ENCODE data around the gene CCDC85C. TPM values are rescaled to one million over a fixed set of nuclear protein-coding genes. Genes with fewer than 3 reads are reported as not detected.

Gene CCDC85C
- total RNA-seq, 2 experiments from 2014 or later: 10.0 to 10.9 TPM

DNA sequence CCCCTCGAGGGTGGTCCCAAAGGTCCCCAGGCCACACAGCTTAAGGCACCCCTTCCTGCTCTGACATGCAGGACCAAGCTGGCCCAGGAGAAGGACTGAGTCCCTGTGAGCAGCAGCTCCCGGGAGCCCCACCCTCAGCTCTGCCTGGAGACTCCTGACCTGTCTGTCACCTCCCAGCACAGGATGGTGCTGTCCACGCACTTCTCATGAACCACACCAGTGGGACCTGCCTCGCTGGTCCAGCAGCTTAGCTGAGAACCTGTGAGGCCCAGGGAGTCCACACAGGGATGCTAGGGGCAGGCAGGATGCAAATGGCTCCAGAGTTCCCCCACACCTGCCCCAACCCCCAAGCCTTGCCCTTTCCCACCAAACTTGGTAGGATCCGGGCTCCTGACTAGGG, 27.7 kb downstream of the CCDC85C start:
- Mint-ChIP-seq H3K4me1 (no peaks in the 10 kb centered on the region), H3K4me3 (no peak overlapping the region), H3K36me3 (ENCODE audit: low read depth) (no peaks in the 10 kb centered on the region), H3K9me3 (no peaks in the 10 kb centered on the region), H3K27me3 (no peaks in the 10 kb centered on the region), H3K27ac (no peak overlapping the region)
- no peak for DNase-seq
- ChIA-PET POLR2A (no interaction called here), CTCF (interaction anchor here (1.0 kb wide), 1 partner anchor 125 kb away, joined by 3 read pairs; no protein-coding TSS in a partner anchor)

DNA sequence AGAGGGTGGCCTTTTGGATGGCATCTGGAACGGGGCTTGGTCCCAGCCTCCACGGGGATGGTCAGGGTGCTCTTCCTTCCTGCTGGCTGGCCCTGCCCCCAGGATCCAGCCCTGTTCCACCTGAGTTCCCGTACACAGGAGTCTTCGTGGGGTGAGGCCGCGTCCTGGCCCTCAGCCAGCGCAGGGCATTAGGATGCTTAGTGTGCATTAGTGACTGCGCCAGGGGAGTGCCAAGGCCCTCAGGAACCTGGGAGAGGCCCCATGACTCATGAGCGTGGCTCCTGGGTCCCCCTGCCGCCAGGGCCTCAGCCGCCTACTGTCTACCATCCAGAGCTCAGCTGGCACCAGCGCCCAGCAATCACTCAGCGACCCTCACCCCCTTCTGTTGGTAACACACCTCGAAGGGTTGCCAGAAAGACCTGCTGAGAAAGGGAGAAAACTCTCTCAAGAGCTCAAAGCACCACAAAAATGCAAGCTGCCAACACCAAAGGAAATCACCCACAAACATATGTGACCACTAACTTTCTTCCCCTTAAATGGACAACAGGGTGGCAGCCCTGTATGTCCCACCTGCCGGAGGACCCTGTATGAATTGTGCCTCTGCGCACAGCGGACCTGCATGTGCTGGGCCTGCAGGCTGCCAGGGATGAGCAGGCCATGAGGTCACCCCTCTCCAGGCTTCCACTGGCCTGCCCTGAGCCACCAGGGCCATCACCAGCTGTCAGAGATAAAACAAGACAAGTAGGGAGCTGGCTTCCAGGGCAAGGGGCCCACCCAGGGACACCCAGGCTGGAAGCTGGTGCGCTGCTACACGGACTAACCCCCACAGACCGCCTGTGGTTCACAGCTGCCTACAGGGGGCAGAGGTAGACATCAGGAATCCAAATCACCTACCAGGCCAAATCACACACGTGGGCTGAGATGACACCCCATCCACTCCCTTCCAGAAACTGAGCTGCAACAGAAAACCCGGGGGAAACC, 28.7 kb downstream of the CCDC85C start:
- CTCF ChIA-PET: no interaction called here
- H3K27me3 Mint-ChIP-seq: no peaks in the 10 kb centered on the region
- H3K36me3 Mint-ChIP-seq (ENCODE audit: low read depth): no peaks in the 10 kb centered on the region
- no peak for DNase-seq
- no peak overlapping the region for H3K4me3 Mint-ChIP-seq
- POLR2A ChIA-PET: no interaction called here
- no peaks in the 10 kb centered on the region for H3K4me1 Mint-ChIP-seq
- no peaks in the 10 kb centered on the region for H3K9me3 Mint-ChIP-seq
- H3K27ac Mint-ChIP-seq: no peak overlapping the region

DNA sequence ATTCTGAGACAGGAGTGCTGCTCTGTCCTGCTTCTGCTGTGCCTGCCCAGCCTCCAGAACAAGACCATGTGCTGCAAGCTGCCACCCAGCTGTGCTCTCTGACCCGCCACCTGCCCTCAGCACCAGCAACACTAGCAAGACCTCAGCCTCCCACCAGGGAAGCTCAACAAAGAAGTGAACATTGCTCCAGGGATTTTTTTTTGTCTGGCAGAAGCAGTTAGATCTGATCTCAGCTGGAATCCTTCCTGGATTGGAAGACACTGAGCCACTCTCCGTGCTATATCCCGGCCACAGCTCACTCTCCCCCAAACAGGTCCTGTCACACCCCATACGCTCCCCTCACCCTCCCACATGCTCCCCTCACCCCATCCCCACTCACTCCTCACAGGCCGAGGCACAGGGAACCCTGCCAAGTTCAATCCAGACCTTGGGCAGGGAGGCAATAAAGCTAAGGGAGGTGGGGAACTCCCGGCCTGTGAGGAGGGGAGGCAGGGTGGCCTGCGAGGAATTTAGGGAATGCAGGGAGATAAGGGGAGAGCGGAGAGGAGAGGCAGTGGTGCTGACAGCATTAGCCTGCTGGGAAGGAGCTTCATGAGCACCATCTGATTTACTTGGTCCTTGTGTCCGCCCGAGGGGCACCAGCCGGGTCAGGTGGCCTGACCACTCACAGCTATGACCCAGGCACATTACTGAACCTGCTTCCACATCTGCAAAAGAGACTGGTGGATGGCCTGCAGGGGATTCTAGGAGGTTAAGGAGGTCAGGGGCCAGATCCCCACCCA, 29.7 kb downstream of the CCDC85C start:
- Mint-ChIP-seq H3K4me3 (no peak overlapping the region), H3K4me1 (no peaks in the 10 kb centered on the region), H3K27me3 (no peaks in the 10 kb centered on the region), H3K9me3 (no peaks in the 10 kb centered on the region), H3K36me3 (ENCODE audit: low read depth) (no peaks in the 10 kb centered on the region), H3K27ac (no peak overlapping the region)
- POLR2A ChIA-PET: no interaction called here
- no peak for DNase-seq
- CTCF ChIA-PET: interaction anchor here (0.6 kb wide), 1 partner anchor 76 kb away, joined by 3 read pairs; no protein-coding TSS in a partner anchor

GRCh38 chr14:99573436-99574098, 30.4 kb downstream of the CCDC85C start:
- Mint-ChIP-seq H3K4me1 (no peaks in the 10 kb centered on the region), H3K27me3 (no peaks in the 10 kb centered on the region), H3K27ac (no peak overlapping the region), H3K4me3 (no peak overlapping the region), H3K36me3 (ENCODE audit: low read depth) (no peaks in the 10 kb centered on the region), H3K9me3 (no peaks in the 10 kb centered on the region)
- no peak for DNase-seq
- CTCF ChIA-PET: interaction anchor here (0.6 kb wide), 2 partner anchors 77 to 613 kb away, joined by 3 read pairs; no protein-coding TSS in a partner anchor
- POLR2A ChIA-PET: no interaction called here

- DNase-seq: no peak
- ChIA-PET POLR2A (no interaction called here), CTCF (interaction anchor here (0.6 kb wide), 1 partner anchor 614 kb away, joined by 3 read pairs; no protein-coding TSS in a partner anchor)
- H3K4me3 Mint-ChIP-seq: no peak overlapping the region
- no peaks in the 10 kb centered on the region for H3K4me1 Mint-ChIP-seq
- no peak overlapping the region for H3K27ac Mint-ChIP-seq
- H3K9me3 Mint-ChIP-seq: no peaks in the 10 kb centered on the region
- no peaks in the 10 kb centered on the region for H3K36me3 Mint-ChIP-seq (ENCODE audit: low read depth)
- no peaks in the 10 kb centered on the region for H3K27me3 Mint-ChIP-seq
Measured at GRCh38 chr14:99573000-99573330, 31.0 kb downstream of the CCDC85C start.

GRCh38 chr14:99572173-99572999, 31.6 kb downstream of the CCDC85C start:
- no peaks in the 10 kb centered on the region for H3K36me3 Mint-ChIP-seq (ENCODE audit: low read depth)
- no peak for DNase-seq
- H3K9me3 Mint-ChIP-seq: no peaks in the 10 kb centered on the region
- no peak overlapping the region for H3K4me3 Mint-ChIP-seq
- no peak overlapping the region for H3K27ac Mint-ChIP-seq
- no peaks in the 10 kb centered on the region for H3K4me1 Mint-ChIP-seq
- ChIA-PET CTCF (no interaction called here), POLR2A (no interaction called here)
- no peaks in the 10 kb centered on the region for H3K27me3 Mint-ChIP-seq

- Mint-ChIP-seq H3K27me3 (no peaks in the 10 kb centered on the region), H3K9me3 (no peaks in the 10 kb centered on the region), H3K27ac (no peak overlapping the region), H3K4me1 (no peaks in the 10 kb centered on the region), H3K36me3 (ENCODE audit: low read depth) (no peaks in the 10 kb centered on the region), H3K4me3 (no peak overlapping the region)
- CTCF ChIA-PET: no interaction called here
- POLR2A ChIA-PET: no interaction called here
- no peak for DNase-seq
Measured at GRCh38 chr14:99571303-99571986, 32.6 kb downstream of the CCDC85C start.

- Mint-ChIP-seq H3K36me3 (ENCODE audit: low read depth) (no peaks in the 10 kb centered on the region), H3K4me1 (no peaks in the 10 kb centered on the region), H3K4me3 (no peak overlapping the region), H3K9me3 (no peaks in the 10 kb centered on the region), H3K27me3 (no peaks in the 10 kb centered on the region), H3K27ac (no peak overlapping the region)
- POLR2A ChIA-PET: no interaction called here
- no peak for DNase-seq
- CTCF ChIA-PET: interaction anchor here (0.7 kb wide), 1 partner anchor 33 kb away, joined by 3 read pairs; the partner anchor contains the start of gene CCDC85C
Measured at GRCh38 chr14:99570544-99571302, 33.3 kb downstream of the CCDC85C start.

DNA sequence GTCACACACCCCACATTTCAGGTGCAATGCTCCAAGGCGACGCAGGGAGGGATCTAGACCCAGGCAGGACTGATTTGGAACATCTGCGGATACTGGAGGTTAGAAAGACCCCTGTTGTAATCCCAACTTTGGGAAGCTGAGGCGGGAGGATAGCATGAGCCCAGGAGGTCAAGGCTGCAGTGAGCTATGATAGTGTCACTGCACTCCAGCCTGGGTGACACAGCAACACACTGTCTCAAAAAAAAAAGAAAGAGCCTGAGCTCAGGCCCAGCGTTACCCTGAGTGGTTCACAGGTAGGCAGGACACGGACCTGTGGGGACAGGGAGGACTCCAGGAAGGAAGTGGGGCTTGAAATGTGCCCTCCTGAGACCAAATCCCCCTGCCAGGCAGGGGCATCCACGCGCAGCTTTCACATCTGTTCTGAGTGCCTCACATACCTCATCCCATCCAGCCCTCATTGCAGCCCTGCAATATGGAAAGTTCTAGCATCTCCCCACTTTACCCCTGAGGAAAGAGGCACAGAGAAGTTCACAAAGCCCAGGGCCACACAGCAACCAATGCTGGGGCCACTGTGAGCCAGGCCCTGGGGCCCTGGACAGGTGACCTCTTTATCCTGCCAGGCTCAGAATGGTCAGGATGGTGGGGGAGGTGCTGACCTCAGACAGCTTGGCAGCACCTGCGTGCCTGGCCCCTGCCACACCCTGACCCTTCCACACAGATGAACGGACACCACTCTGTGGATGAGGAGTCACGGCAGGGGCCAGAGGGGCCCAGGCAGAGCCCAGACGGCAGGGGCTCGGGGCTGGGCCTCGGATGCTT, 34.1 kb downstream of the CCDC85C start:
- Mint-ChIP-seq H3K36me3 (ENCODE audit: low read depth) (no peaks in the 10 kb centered on the region), H3K27me3 (no peaks in the 10 kb centered on the region), H3K27ac (no peak overlapping the region), H3K9me3 (no peaks in the 10 kb centered on the region), H3K4me1 (no peaks in the 10 kb centered on the region), H3K4me3 (no peak overlapping the region)
- POLR2A ChIA-PET: no interaction called here
- CTCF ChIA-PET: interaction anchor here (0.6 to 0.7 kb wide), 3 partner anchors 15 to 34 kb away, joined by 3 read pairs; partner anchors contain the start of gene CCDC85C
- DNase-seq: no peak

DNA sequence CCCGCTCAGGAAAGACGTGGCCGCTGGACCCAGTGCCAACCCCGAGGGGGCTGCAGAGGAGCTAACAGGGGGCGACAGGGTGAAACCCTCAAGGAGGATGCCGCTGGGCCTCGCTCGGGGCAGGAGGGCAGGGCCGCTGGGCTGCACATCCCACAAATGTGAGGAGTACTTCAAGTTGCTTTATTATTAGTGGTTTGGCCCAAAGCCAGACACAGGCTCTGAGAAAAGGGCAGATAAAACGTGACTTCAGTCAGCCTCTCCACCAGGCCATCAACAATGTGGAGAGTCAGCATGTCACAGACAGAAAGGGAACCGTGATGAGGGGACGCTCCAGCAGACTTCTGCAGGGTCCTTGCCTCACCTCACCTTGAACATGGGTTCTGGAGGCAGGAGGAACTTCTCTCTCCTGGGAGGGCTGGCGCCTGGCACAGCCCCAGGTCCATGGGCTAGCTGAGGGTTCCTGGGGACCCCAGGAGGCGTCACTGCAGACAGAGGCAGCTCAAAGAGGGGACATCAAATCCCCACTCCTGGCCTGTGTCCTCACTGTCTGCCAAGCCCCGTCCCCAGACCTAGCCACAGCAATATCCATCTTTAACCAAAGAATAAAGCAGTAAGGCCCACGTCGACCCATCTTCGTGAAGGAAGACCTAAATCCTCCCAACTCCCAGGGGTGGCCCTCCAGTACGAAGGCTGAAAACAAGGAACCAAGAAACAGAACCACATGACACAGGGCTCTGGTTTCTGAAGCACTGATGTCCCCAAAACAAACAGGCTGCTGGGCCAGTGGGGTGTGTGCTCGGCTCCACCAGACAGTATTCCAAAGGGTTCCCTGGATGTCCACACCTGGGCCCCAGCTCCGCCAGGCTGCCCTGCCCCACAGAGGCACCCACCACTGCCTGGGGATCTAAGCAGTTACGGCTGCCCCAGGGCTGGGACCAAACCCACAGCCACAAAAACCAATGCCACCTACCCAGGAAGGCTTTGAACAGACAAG, 35.1 kb downstream of the CCDC85C start:
- Mint-ChIP-seq H3K4me3 (no peak overlapping the region), H3K27me3 (no peaks in the 10 kb centered on the region), H3K4me1 (no peaks in the 10 kb centered on the region), H3K9me3 (no peaks in the 10 kb centered on the region), H3K27ac (no peak overlapping the region), H3K36me3 (ENCODE audit: low read depth) (no peaks in the 10 kb centered on the region)
- POLR2A ChIA-PET: no interaction called here
- CTCF ChIA-PET: no interaction called here
- DNase-seq: no peak

All from activated CD4-positive, alpha-beta T cell treated with anti-CD3 and anti-CD28 coated beads, Interleukin-2, amount 10 ng/mL, durations not matched to agents 7 days and 5 days (primary cell).